HG03520 (cell line): Measurements from ENCODE around the gene PPIL1.
"Not testable (repeated sequence)": the region's sequence is repeated elsewhere in the genome, so short reads cannot be mapped to it uniquely, and the experiment has no call there.

ENCODE experiments used
- ATAC-seq: cut with Tn5 transposase; IDR thresholded peaks from one replicate; pipeline ENCODE4 v1.9.1; 2021; ENCODE audit warnings: mild to moderate bottlenecking, moderate library complexity; ENCODE audit not compliant: unreplicated experiment

Gene PPIL1

DNA sequence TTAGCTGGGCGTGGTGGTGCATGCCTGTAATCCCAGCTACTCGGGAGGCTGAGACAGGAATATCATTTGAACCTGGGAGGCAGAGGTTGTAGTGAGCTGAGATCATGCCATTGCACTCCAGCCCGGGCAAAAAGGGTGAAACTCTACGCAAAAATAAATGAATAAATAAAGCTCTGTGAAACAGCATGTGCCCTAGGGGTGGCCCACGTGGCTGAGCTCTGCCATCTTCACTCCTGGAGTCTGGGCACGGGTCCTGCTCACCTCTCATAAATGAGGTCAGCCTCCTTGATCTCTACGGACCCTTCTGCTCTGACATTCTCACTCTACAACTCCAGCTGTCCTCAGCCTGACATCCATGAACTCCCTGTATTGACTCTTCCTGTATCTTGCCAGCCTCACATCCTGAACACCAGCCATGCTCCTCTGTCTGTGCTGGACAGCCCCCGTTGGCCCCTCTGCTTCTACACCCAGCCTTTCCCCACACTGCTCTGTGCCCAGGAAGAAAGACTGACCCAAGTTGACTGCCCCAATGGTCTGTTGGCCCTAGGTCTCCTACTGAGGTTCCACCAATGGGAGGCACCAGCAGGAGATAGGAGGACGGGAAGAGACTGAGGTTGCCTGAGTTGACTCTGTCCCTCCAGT, 57.3 kb downstream of the PPIL1 start:
- no peak for ATAC-seq

DNA sequence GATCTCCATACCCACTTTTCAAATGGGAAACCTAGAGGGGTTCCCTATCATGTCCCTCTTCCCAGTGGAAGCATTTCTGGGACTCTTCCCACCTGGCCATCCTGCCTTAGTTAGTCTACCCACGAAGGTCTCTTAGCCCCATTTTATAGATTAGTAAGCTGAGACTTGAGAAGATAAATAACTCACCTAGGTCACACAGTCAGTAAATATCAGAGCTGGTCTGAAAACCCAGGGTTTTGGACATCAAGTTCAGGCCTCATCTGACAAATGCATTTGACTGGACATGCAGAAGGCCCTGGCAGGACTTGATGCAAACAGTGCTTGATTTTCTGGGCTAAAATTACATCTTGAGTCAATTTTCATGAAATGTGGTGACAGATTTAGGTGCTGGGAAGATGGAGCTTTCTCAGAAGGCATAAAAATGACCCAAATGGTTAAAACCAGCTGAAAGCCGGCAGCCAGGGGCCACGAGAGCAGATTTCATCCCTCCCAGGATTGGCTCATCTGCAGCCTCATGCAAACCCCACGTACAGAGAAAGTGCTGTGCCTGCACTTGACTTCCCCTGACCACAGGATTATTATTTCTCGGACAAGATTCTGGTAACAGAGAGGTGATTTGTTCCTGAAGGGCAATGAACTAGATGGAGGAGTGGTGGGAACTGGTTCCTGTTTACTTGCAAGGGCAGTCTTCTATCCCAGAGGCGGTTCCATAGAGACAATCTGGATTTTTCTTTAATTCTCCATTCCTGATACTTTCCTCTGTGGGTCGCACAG, 58.5 kb downstream of the PPIL1 start:
- ATAC-seq: no peak

DNA sequence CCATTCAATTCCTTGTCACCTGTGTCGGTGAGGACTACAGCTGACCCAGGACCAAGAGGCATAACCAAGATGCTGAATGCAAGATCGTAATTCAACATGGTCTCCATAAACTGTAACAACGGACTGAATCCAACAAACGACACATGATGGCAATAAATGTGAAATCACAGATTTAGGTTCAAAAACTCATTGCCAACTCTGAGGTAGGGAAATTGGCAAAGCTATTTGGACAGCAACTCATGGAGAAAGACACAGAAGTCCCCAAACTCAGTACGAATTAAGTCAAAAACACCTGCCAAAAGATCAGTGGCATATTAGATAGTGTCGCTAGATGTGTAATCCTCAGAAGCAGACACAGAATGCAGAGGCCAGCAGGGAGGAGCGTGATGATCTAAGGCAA, 60.4 kb downstream of the PPIL1 start:
- no peak for ATAC-seq

GRCh38 chr6:36813526-36813925, 61.1 kb downstream of the PPIL1 start:
- no peak for ATAC-seq

DNA sequence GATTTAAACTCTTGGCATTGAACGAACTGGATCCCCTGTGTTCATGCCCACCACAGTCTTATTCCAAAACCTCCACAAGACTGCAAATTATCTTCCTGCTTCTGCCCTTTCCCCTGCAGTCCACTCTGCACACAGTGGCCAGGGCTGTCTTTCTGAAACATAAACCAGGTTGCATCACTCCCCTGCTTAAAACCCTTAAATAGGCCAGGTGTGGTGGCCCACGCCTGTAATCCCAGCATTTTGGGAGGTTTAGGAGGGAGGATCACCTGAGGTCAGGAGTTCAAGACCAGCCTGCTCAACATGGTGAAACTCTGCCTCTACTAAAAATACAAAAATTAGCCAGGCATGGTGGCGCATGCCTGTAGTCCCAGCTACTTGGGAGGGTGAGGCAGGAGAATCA, 61.6 kb downstream of the PPIL1 start:
- ATAC-seq: not testable (repeated sequence)

GRCh38 chr6:36809941-36810803, 64.4 kb downstream of the PPIL1 start:
- no peak for ATAC-seq

- no peak for ATAC-seq
Measured at GRCh38 chr6:36809156-36809555, 65.4 kb downstream of the PPIL1 start.

- no peak for ATAC-seq
Measured at GRCh38 chr6:36808634-36809033, 66.0 kb downstream of the PPIL1 start.

DNA sequence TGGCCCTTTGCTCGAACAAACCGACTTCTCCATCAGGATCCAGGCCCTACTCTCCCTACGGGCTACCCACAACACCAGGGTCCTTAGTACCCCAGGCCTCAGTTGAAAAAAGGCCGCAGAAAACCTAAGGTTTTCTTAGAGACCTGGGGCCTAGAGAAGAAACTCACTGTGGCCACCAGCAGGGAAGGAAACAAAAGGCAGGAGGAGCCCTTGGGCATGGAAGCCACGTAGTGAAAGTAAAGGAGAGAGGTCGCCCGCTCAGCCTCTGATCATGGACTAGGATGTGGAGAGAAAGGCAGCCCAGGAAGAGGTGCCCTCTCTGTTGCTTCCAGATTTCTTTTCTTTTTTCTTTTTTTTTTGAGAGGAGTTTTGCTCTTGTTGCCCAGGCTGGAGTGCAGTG, 66.9 kb downstream of the PPIL1 start:
- no peak for ATAC-seq

GRCh38 chr6:36807143-36807542, 67.5 kb downstream of the PPIL1 start:
- ATAC-seq: no peak

- no peak for ATAC-seq
Measured at GRCh38 chr6:36805917-36806316, 68.7 kb downstream of the PPIL1 start.

DNA sequence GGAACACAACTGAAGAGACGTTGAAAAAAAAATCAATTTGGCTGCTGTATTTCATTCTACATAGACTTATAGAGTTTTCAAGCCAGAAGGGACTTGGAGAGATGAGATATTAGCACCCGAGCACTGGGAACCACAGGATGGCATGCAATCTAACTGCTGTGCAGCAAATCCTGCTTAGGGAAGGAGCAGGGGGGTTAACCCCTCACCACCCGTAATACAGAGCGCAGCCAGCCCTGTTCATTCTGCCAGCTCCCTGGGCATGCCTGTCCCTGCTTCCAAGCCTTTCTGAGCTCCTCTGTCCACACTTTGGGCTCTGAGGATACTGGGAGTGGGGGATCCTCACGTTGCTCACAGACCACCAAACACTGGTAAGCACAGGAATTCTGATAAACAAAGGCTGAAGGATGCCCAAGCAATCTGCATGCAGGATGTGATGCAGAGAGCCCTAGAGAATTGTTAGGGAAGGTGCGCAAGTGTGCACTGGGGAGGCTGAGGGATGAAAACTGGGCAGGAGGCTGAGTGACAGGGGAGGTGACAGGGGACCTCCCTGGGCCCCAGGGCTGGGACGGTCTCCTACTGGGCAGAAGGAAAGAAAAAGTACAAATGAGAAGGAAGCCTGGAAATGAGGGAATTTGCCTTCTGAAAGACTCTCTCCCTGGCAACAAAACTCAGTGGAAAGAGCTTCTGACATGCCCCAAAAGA, 69.4 kb downstream of the PPIL1 start:
- no peak for ATAC-seq
